ENCODE measurements around the gene STS. TPM values are rescaled to one million over a fixed set of nuclear protein-coding genes. Genes with fewer than 3 reads are reported as not detected.

Gene STS
- under 1 TPM; 0.32 to 0.38 TPM for total RNA-seq

GRCh38 chrX:7147413-7147977 is at the start of gene STS:
Gene STS (plus strand): TSS chrX:7147712. CDS start chrX:7253200, 105,488 bp downstream.
- H3K27ac Mint-ChIP-seq = peak within 1 kb of the TSS; percentile 86
- CTCF ChIA-PET = no interaction called here
- no peaks in the 10 kb centered on the region for H3K36me3 Mint-ChIP-seq (ENCODE audit: low read depth)
- H3K4me3 Mint-ChIP-seq = peak within 1 kb of the TSS; percentile 79
- intact Hi-C loops (cut with micrococcal nuclease) = loop anchor here (2.0 to 5.0 kb wide), 2 partner anchors 15 to 80 kb away; no protein-coding TSS in a partner anchor
- peak; percentile 27 for DNase-seq
- H3K27me3 Mint-ChIP-seq (ENCODE audit: low read depth) = no peaks in the 10 kb centered on the region
- no peaks in the 10 kb centered on the region for H3K9me3 Mint-ChIP-seq
- H3K4me1 Mint-ChIP-seq (ENCODE audit: low read depth) = peaks cover 13% of the 10 kb centered on the region

GRCh38 chrX:7100022-7100421 is 47.5 kb upstream of the STS start:
- intact Hi-C loops (cut with micrococcal nuclease) = no loop called here
- CTCF ChIA-PET = no interaction called here
- Mint-ChIP-seq H3K27ac (no peak overlapping the region), H3K9me3 (no peaks in the 10 kb centered on the region), H3K4me3 (no peak overlapping the region), H3K27me3 (ENCODE audit: low read depth) (no peaks in the 10 kb centered on the region), H3K36me3 (ENCODE audit: low read depth) (peaks cover 16% of the 10 kb centered on the region), H3K4me1 (ENCODE audit: low read depth) (no peaks in the 10 kb centered on the region)
- no peak for DNase-seq

GRCh38 chrX:7102119-7102518 is 45.4 kb upstream of the STS start:
- Mint-ChIP-seq H3K4me3 (no peak overlapping the region), H3K27me3 (ENCODE audit: low read depth) (no peaks in the 10 kb centered on the region), H3K9me3 (no peaks in the 10 kb centered on the region), H3K36me3 (ENCODE audit: low read depth) (peaks cover 16% of the 10 kb centered on the region), H3K4me1 (ENCODE audit: low read depth) (no peaks in the 10 kb centered on the region), H3K27ac (no peak overlapping the region)
- no peak for DNase-seq
- CTCF ChIA-PET = no interaction called here
- intact Hi-C loops (cut with micrococcal nuclease) = no loop called here

GRCh38 chrX:7106649-7107048 is 40.9 kb upstream of the STS start:
- no peaks in the 10 kb centered on the region for H3K9me3 Mint-ChIP-seq
- no peak overlapping the region for H3K4me3 Mint-ChIP-seq
- CTCF ChIA-PET = no interaction called here
- H3K27me3 Mint-ChIP-seq (ENCODE audit: low read depth) = no peaks in the 10 kb centered on the region
- H3K27ac Mint-ChIP-seq = no peak overlapping the region
- DNase-seq = no peak
- H3K36me3 Mint-ChIP-seq (ENCODE audit: low read depth) = peaks cover 9% of the 10 kb centered on the region
- H3K4me1 Mint-ChIP-seq (ENCODE audit: low read depth) = peaks cover 20% of the 10 kb centered on the region
- intact Hi-C loops (cut with micrococcal nuclease) = no loop called here

- Mint-ChIP-seq H3K27me3 (ENCODE audit: low read depth) (no peaks in the 10 kb centered on the region), H3K27ac (no peak overlapping the region), H3K4me1 (ENCODE audit: low read depth) (peaks cover 22% of the 10 kb centered on the region), H3K4me3 (no peak overlapping the region), H3K36me3 (ENCODE audit: low read depth) (peaks cover 7% of the 10 kb centered on the region), H3K9me3 (no peaks in the 10 kb centered on the region)
- intact Hi-C loops (cut with micrococcal nuclease) = no loop called here
- CTCF ChIA-PET = no interaction called here
- DNase-seq = no peak
Measured at GRCh38 chrX:7108030-7108429, 39.5 kb upstream of the STS start.

- H3K27ac Mint-ChIP-seq = peak overlapping the region; percentile 42
- H3K9me3 Mint-ChIP-seq = no peaks in the 10 kb centered on the region
- peaks cover 23% of the 10 kb centered on the region for H3K4me1 Mint-ChIP-seq (ENCODE audit: low read depth)
- peaks cover 2% of the 10 kb centered on the region for H3K36me3 Mint-ChIP-seq (ENCODE audit: low read depth)
- H3K4me3 Mint-ChIP-seq = peak overlapping the region; percentile 49
- CTCF ChIA-PET = no interaction called here
- H3K27me3 Mint-ChIP-seq (ENCODE audit: low read depth) = no peaks in the 10 kb centered on the region
- DNase-seq = no peak
- intact Hi-C loops (cut with micrococcal nuclease) = no loop called here
Measured at GRCh38 chrX:7109049-7109531, 38.4 kb upstream of the STS start.

GRCh38 chrX:7109838-7110793 is 37.4 kb upstream of the STS start:
- intact Hi-C loops (cut with micrococcal nuclease) = no loop called here

GRCh38 chrX:7110821-7111276 is 36.7 kb upstream of the STS start:
- Mint-ChIP-seq H3K27ac (no peak overlapping the region), H3K36me3 (ENCODE audit: low read depth) (no peaks in the 10 kb centered on the region), H3K9me3 (no peaks in the 10 kb centered on the region), H3K27me3 (ENCODE audit: low read depth) (no peaks in the 10 kb centered on the region), H3K4me1 (ENCODE audit: low read depth) (peaks cover 23% of the 10 kb centered on the region), H3K4me3 (no peak overlapping the region)
- CTCF ChIA-PET = no interaction called here
- no peak for DNase-seq
- intact Hi-C loops (cut with micrococcal nuclease) = no loop called here

More at GRCh38 chrX:7109838-7110793, 37.4 kb upstream of the STS start:
- CTCF ChIA-PET = no interaction called here
- Mint-ChIP-seq H3K4me3 (no peak overlapping the region), H3K9me3 (no peaks in the 10 kb centered on the region), H3K4me1 (ENCODE audit: low read depth) (peaks cover 23% of the 10 kb centered on the region), H3K27ac (no peak overlapping the region), H3K27me3 (ENCODE audit: low read depth) (no peaks in the 10 kb centered on the region), H3K36me3 (ENCODE audit: low read depth) (no peaks in the 10 kb centered on the region)
- DNase-seq = no peak

- DNase-seq = no peak
- no peaks in the 10 kb centered on the region for H3K27me3 Mint-ChIP-seq (ENCODE audit: low read depth)
- H3K4me3 Mint-ChIP-seq = no peak overlapping the region
- H3K9me3 Mint-ChIP-seq = no peaks in the 10 kb centered on the region
- CTCF ChIA-PET = no interaction called here
- H3K27ac Mint-ChIP-seq = no peak overlapping the region
- intact Hi-C loops (cut with micrococcal nuclease) = no loop called here
- H3K4me1 Mint-ChIP-seq (ENCODE audit: low read depth) = peaks cover 23% of the 10 kb centered on the region
- H3K36me3 Mint-ChIP-seq (ENCODE audit: low read depth) = no peaks in the 10 kb centered on the region
Measured at GRCh38 chrX:7111518-7111917, 36.0 kb upstream of the STS start.

GRCh38 chrX:7112071-7112470 is 35.4 kb upstream of the STS start:
- CTCF ChIA-PET = no interaction called here
- no peak overlapping the region for H3K4me3 Mint-ChIP-seq
- H3K9me3 Mint-ChIP-seq = no peaks in the 10 kb centered on the region
- no peak overlapping the region for H3K27ac Mint-ChIP-seq
- no peak for DNase-seq
- H3K4me1 Mint-ChIP-seq (ENCODE audit: low read depth) = peaks cover 23% of the 10 kb centered on the region
- no peaks in the 10 kb centered on the region for H3K27me3 Mint-ChIP-seq (ENCODE audit: low read depth)
- intact Hi-C loops (cut with micrococcal nuclease) = no loop called here
- peaks cover 2% of the 10 kb centered on the region for H3K36me3 Mint-ChIP-seq (ENCODE audit: low read depth)

GRCh38 chrX:7115557-7115956 is 32.0 kb upstream of the STS start:
- CTCF ChIA-PET = no interaction called here
- H3K27ac Mint-ChIP-seq = no peak overlapping the region
- H3K9me3 Mint-ChIP-seq = no peaks in the 10 kb centered on the region
- intact Hi-C loops (cut with micrococcal nuclease) = no loop called here
- no peak overlapping the region for H3K4me3 Mint-ChIP-seq
- no peak for DNase-seq
- H3K4me1 Mint-ChIP-seq (ENCODE audit: low read depth) = peaks cover 10% of the 10 kb centered on the region
- H3K27me3 Mint-ChIP-seq (ENCODE audit: low read depth) = no peaks in the 10 kb centered on the region
- peaks cover 5% of the 10 kb centered on the region for H3K36me3 Mint-ChIP-seq (ENCODE audit: low read depth)

- Mint-ChIP-seq H3K36me3 (ENCODE audit: low read depth) (peaks cover 5% of the 10 kb centered on the region), H3K4me1 (ENCODE audit: low read depth) (peaks cover 4% of the 10 kb centered on the region), H3K4me3 (no peak overlapping the region), H3K27ac (no peak overlapping the region), H3K9me3 (no peaks in the 10 kb centered on the region), H3K27me3 (ENCODE audit: low read depth) (no peaks in the 10 kb centered on the region)
- intact Hi-C loops (cut with micrococcal nuclease) = no loop called here
- CTCF ChIA-PET = no interaction called here
- DNase-seq = no peak
Measured at GRCh38 chrX:7116081-7116480, 31.4 kb upstream of the STS start.

GRCh38 chrX:7117587-7117986 is 29.9 kb upstream of the STS start:
- intact Hi-C loops (cut with micrococcal nuclease) = no loop called here
- no peak overlapping the region for H3K4me3 Mint-ChIP-seq
- peaks cover 5% of the 10 kb centered on the region for H3K36me3 Mint-ChIP-seq (ENCODE audit: low read depth)
- CTCF ChIA-PET = no interaction called here
- no peak for DNase-seq
- no peaks in the 10 kb centered on the region for H3K9me3 Mint-ChIP-seq
- H3K4me1 Mint-ChIP-seq (ENCODE audit: low read depth) = peaks cover 8% of the 10 kb centered on the region
- H3K27ac Mint-ChIP-seq = no peak overlapping the region
- no peaks in the 10 kb centered on the region for H3K27me3 Mint-ChIP-seq (ENCODE audit: low read depth)
